ENCODE measurements around the gene MLXIP. TPM values are rescaled to one million over a fixed set of nuclear protein-coding genes. Genes with fewer than 3 reads are reported as not detected.

The MLXIP gene
- total RNA-seq, 1 experiment from 2014 or later, result 32.4 TPM

DNA sequence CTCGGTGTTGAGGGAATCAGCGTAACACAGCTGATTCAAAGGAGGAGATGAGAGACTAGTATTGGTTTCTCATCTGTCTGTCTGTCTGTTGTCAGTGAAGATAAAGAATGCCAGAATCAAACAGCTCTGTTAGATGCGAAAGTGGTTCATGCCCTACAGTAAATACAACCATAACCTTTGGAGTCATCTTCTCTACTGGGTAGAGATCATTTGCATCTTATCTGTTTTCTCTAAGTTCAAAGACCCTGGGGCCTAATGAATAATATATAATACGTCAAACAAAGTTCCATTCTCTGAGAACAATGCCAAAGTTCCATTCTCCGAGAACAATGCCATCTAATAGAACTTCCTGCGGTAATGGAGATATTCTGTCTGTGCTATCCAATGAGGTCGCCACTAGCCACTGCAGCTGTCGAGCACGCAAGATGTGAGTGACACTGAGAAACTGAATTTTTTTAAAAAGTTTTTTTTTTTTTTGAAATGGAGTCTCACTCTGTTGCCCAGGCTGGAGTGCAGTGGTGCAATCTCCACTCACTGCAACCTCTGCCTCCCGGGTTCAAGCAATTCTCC lies 88.9 kb downstream of the MLXIP start:
- Histone ChIP-seq H3K79me2 (ENCODE audit: insufficient read depth, low read length) (no peaks in the 10 kb centered on the region), H2BK120ac (ENCODE audit: low read depth, low read length, poor library complexity, severe bottlenecking) (no peak overlapping the region), H3K27me3 (ENCODE audit: insufficient read depth, low read length) (no peaks in the 10 kb centered on the region), H3K23me2 (ENCODE audit: insufficient read length, low read depth, low read length, poor library complexity, severe bottlenecking) (no peaks in the 10 kb centered on the region), H2AK5ac (ENCODE audit: insufficient read length, low read length) (no peak overlapping the region), H3K27ac (ENCODE audit: insufficient read length, low read depth, low read length) (no peak overlapping the region), H2BK20ac (ENCODE audit: low read depth, low read length, poor library complexity, severe bottlenecking) (no peak overlapping the region), H3K79me1 (ENCODE audit: insufficient read depth, low read depth, low read length, poor library complexity, severe bottlenecking) (no peaks in the 10 kb centered on the region), H3K23ac (ENCODE audit: insufficient read length, low read depth, low read length) (no peak overlapping the region), H3K4me1 (ENCODE audit: insufficient read depth, low read length) (no peaks in the 10 kb centered on the region), H4K91ac (ENCODE audit: insufficient read length, low read depth, low read length) (no peak overlapping the region), H2BK5ac (ENCODE audit: insufficient read length, low read length) (no peak overlapping the region), H4K5ac (ENCODE audit: insufficient read length, low read depth, low read length) (no peak overlapping the region), H3K4me2 (ENCODE audit: insufficient read depth, insufficient read length, low read length) (no peak overlapping the region), H2BK15ac (ENCODE audit: low read depth, low read length) (no peak overlapping the region), H2BK12ac (ENCODE audit: insufficient read length, low read depth, low read length) (no peak overlapping the region), H3K18ac (ENCODE audit: insufficient read length, low read depth, low read length) (no peak overlapping the region), H3T11ph (ENCODE audit: low read length) (no peak overlapping the region), H2AFZ (ENCODE audit: low read length) (no peak overlapping the region), H3K4ac (ENCODE audit: low read depth, low read length) (no peak overlapping the region), H3K14ac (ENCODE audit: insufficient read depth, low read length) (no peak overlapping the region), H4K8ac (replicated peaks; ENCODE audit: insufficient read length, low read depth, low read length) (no peak overlapping the region), H3K9me3 (ENCODE audit: control insufficient read depth, low read depth, low read length) (no peaks in the 10 kb centered on the region), H3K56ac (ENCODE audit: insufficient read length, low read depth, low read length) (no peak overlapping the region), H3K9ac (ENCODE audit: extremely low read depth, insufficient read length, low read length) (no peak overlapping the region), H4K20me1 (ENCODE audit: control insufficient read depth, insufficient read depth, insufficient read length) (no peaks in the 10 kb centered on the region)
- H3K4me1 Mint-ChIP-seq, result peaks cover 5 to 6% of the 10 kb centered on the region in 2 experiments; a peak in 2 of 4 replicates
- peaks cover 3% of the 10 kb centered on the region for H3K27me3 Mint-ChIP-seq (ENCODE audit: low read depth)
- no CpG with 5 or more reads among the region's 10 CpGs for WGBS (ENCODE audit: extremely low coverage, insufficient read length, low lambda C conversion rate)
- no peak overlapping the region for H3K4me3 Mint-ChIP-seq
- no peak for DNase-seq
- H3K27ac Mint-ChIP-seq, result no peak overlapping the region
- H3K9me3 Mint-ChIP-seq, result no peaks in the 10 kb centered on the region
- H3K36me3 Mint-ChIP-seq (ENCODE audit: insufficient read depth in 1 of 3, low read depth in 3 of 3), result no peaks in the 10 kb centered on the region
- TF ChIP-seq CTCF (conservative IDR thresholded peaks at IDR 0.05), result no peak

All from H9 (cell line).